ENCODE measurements around the gene ARHGAP5. TPM values are rescaled to one million over a fixed set of nuclear protein-coding genes. Genes with fewer than 3 reads are reported as not detected.

The ARHGAP5 gene
- total RNA-seq, 1 experiment from 2014 or later: 25.3 TPM

DNA sequence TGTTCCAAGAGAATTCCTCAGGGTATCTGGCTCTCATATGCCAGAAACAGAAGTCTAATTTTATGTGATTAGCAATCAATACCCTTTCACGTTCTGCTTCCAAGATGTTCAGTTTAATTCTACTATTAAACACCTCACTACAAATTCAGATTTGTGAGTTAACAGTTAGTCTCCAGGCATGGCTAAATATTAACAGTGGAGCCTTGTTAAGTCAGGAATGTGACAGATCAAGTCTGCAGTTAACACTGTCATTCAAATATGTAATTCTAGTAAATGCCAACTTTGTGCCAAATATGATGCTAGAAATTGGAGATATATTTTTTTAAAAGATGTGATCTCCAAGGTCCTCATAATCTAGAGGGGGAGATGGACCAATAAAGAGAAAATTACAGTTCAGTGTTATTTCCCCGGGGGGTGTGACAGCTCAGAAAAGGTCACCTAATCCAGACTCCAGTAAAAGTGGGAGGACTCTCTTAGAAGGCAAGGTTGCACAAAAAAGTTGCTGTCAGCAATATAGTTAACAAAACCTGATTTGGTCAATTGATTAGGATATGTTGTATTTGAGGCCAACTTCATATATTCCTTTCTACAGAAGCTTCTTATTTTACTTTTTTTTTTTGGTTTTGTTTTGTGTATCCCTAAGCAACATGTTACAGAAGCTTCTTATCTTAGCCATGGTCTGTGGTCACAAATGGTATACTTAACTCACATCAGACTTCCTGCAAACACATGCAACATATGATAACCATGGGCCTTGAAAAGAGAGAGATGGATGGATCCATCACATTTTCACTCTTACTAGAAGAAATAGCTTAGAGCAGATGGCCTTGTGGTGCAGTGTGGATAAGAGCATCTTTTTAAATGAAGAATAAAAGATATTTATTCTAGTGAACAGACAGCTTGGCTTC lies 106.3 kb downstream of the ARHGAP5 start:
- DNase-seq (ENCODE audit: low spot score): no peak

GRCh38 chr14:32185097-32185496 lies 108.0 kb downstream of the ARHGAP5 start:
- no peak for DNase-seq (ENCODE audit: low spot score)

DNA sequence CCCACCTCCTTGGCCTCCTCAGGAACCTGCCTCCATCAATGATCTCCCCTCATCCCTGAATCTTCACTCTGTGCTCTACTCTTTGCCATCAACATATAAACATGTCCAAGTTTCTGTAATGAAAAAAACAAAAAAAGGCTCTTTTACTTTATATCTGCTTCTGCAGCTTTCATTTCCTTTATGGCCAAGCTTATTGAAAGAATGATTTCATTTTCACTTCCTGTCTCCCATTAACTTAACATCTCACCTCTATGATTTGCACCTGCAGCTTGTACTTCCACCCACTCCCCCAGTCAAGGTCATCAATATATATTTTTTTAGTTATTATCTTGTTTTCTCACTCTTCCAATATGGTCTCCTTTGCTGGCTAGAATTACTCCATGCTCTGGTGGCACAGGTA lies 109.1 kb downstream of the ARHGAP5 start:
- no peak for DNase-seq (ENCODE audit: low spot score)

DNA sequence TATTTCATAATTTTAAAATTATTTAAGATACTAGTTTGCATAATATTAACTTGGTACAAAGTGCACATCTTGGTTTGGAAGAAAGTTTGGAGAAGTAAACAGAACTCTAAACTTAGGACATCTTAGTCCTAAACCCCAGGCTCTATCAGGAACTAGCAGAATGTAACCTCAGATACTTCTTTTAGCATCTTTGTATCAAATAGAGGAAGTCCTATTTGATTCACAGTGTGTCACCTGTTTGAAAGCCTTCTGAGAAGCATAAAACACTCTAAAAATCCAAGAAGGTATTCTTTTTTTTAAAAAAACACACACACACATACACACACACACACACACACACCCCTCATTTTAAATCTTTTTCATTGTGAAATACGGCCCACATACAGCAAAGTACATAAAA lies 112.7 kb downstream of the ARHGAP5 start:
- no peak for DNase-seq (ENCODE audit: low spot score)

- DNase-seq (ENCODE audit: low spot score): peak; percentile 23
These were observed 113.6 kb downstream of the ARHGAP5 start for GRCh38 chr14:32190673-32191072.

DNA sequence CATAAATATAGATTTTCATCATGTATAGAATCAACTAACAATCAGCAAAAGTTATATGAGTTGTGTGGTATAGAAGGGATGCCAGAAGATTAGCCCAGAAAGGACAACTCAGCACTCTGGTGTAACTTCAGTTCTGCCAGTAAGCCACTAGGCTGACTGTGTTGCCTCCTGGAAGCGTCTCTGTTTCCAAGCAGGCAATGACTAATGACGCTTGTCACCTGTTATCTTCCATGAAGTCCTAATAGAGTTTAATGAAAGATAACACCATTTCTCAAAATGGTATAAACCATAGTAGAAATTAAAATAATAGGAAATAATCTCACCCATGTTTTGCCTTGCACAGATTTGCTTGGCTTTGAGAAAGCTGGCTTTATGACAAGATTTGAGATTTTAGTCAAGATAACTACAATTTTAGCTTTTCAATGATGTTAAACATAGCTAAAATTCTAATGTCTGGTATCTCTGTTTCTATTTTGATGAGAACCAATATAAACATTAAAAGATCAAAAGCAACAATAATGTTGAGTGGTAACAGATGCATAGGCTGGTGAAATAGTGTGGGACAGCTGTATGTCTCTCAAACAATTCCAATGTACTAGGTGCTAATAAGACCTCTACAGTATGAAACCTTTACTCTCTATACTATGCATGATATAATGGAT lies 115.7 kb downstream of the ARHGAP5 start:
- no peak for DNase-seq (ENCODE audit: low spot score)

- DNase-seq (ENCODE audit: low spot score): no peak
These were observed 116.4 kb downstream of the ARHGAP5 start for GRCh38 chr14:32193532-32193931.

GRCh38 chr14:32195636-32196035 lies 118.5 kb downstream of the ARHGAP5 start:
- DNase-seq (ENCODE audit: low spot score): no peak

DNA sequence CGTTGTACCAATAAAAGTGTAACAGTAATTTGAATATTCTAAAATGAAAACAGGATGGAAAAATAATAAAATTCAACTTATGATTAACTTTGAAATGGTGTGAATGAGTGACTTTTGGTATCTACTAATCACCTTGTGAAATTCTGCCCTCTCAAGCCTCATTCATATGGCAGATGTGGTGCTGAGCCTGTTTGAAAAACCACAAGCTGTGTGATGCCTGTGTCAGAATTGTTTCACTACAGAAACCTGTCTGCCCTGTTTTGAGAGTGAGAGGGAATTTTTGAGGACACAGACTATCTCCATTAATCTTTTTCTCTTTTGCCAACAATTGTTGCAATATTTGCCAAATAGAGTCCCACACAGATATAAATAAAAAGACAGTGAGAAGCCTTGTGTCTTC lies 120.8 kb downstream of the ARHGAP5 start:
- no peak for DNase-seq (ENCODE audit: low spot score)

DNA sequence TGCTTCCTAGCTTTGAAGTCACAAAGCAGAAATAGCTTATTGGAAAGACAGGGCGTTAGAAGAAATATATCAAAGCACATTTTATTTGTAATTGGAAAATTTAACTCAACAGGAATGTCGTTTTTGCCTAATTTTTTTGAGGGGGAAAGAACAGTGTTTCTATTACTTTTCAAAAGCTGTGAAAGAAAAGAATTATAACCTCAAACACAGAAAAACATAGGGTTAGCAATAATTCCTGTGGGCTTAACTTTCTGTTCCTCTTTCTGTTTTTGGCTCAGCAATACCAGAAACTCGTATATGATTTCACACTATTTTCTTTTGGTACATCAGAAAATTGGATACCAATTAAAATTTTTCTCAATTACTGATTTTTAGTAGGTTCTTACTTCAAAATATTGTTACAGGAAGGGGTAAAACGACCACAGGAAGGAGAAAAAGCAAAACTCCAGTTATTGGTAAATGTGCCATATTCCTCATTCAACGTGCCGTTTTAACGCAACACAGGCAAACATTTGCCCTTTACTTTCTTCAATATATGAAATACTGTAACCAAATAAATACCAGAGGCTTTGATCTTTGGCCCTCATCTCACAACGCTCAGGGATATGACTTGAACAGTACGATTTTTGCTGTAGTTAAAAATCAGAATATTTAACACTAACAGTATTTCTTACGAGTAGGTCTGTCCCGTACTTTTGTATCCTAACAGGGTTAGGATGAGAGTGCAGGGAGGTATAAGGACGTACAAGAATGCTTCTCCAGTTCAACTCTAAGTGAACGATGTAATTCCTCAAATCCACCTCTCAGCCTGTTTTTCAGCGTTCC lies 123.5 kb downstream of the ARHGAP5 start:
- DNase-seq (ENCODE audit: low spot score): no peak

DNA sequence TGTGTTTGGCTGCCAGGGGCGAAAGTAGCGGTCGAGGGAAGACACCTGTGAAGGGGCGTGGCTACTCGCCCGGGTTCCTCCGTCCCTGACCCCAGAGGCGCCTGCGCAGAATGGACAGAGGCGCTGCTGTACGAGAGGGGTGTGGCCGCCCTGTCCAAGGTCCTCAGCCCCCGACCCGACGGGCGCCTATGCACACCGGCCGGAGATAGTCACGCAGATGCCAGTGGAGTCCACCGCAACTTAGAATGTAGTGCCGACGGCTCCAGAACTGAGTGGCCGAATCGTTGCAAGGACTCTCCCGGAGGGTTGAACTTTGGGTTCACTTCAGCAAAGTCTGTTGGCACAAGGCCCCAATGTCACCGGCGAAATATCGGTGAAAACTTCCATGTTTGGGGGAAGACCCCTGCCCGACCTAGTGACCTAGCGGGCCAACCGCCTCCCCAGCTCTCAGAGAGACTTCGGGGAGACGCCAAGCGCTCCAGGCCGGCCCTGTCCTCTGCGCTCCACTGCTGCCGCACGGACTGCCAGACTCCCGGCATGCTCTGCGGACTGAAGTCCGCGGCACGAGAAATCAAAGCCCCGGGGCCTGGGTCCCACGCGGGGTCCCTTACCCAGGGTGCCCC lies 124.2 kb downstream of the ARHGAP5 start:
- DNase-seq (ENCODE audit: low spot score): peak; percentile 64

GRCh38 chr14:32201816-32202490 lies 124.8 kb downstream of the ARHGAP5 start, which contains the start of gene RNU6-7:
Gene RNU6-7, plus strand, starts transcription at chr14:32202045.
- DNase-seq (ENCODE audit: low spot score): peak; percentile 33

DNA sequence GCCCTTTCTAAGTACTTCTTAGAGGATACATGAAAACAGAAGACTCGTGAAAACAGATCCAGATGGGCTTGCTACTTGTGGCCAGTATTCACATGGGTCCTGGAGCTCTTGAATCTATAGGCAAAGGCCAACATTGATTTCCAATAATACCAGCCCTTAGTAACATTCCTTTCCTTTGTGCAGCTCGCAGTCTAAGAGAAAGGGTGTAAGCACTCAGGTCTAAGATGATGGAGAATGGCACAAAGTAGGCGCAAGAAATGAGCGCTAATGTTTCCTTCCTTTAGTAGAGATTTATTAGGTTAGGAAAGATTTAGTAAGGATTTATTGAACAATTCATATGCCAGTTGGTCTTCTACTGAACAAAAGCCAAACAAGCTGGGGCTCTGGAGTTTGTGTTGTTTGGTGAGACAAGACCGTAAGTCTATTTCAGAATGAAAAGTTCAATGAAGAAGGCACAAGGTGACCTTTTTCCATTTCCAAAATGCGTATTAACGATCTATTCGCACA lies 125.4 kb downstream of the ARHGAP5 start:
- DNase-seq (ENCODE audit: low spot score): no peak

GRCh38 chr14:32202998-32203882 lies 126.1 kb downstream of the ARHGAP5 start, which contains the start of gene RNU6-8:
Gene RNU6-8, minus strand, starts transcription at chr14:32203269.
- peak; percentile 78 for DNase-seq (ENCODE audit: low spot score)

DNA sequence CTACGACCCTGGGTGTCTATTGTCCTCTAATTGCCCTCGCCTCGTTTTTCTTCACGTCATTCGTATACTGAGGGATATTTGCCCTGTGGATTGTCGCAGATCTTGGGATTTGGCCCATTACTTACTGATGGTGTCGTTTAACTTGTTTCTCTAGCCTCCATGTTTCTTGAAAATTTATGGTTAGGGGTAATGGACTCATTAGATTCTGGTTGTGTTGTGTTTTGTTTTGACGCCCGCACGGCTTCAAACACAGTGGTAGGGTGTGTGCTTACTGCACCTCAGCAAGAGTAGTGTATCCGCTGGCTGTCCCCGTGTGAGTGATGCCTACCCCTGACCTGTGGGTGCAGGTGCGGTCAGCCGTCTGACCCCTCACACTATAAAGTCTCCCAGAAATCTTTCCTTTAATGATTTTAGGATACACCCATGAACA lies 126.8 kb downstream of the ARHGAP5 start:
- no peak for DNase-seq (ENCODE audit: low spot score)

GRCh38 chr14:32205554-32205953 lies 128.4 kb downstream of the ARHGAP5 start:
- no peak for DNase-seq (ENCODE audit: low spot score)

- no peak for DNase-seq (ENCODE audit: low spot score)
These were observed 128.9 kb downstream of the ARHGAP5 start for GRCh38 chr14:32205984-32206383.

GRCh38 chr14:32206552-32206951 lies 129.4 kb downstream of the ARHGAP5 start:
- no peak for DNase-seq (ENCODE audit: low spot score)

DNA sequence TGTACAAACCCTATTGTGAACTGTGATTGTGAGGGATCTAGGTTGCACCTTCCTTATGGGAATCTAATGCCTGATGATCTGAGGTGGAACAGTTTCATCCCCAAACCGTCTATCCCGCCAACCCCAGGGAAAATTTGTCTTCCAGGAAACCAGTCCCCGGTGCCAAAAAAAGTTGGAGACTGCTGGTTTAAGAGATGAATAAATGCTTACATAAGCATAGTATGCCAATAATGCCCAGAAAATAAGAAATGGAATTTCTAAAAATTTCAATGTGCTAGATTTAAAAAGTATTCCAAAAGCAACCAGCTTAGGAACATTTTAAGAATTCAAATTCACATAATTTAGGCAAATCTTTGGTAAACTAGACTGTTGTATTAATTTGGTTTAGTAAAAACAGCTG lies 131.4 kb downstream of the ARHGAP5 start:
- no peak for DNase-seq (ENCODE audit: low spot score)

All from H4 (cell line).